HG03378 (cell line): ENCODE results near the gene HTR4.
A peak's percentile ranks its signal among the peaks of the same experiment; 100 is the strongest.
"Not testable (repeated sequence)": the region's sequence is repeated elsewhere in the genome, so short reads cannot be mapped to it uniquely, and the experiment has no call there.

ENCODE experiments used
- ATAC-seq: cut with Tn5 transposase; IDR thresholded peaks from one replicate; pipeline ENCODE4 v1.9.1; 2021; ENCODE audit warnings: mild to moderate bottlenecking, moderate library complexity; ENCODE audit not compliant: unreplicated experiment

Gene HTR4

DNA sequence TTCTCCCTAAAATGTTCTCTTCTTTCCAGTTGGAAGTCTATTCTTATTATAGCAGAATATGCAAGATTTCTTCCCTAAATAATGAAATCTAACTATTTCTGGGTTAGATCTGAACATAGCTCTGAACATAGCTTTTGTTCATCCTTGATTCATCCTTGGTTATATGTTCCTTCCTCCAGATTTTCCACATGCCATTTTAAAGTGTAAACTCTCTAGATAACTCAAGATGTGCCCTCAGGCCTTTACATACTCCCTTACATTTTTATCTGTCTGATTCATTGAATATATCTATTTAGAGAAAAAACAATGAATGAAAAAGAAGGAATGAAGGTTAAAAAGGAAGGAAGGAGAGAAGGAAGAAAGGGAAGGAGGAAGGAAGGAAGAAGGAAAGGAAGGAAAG, 169.7 kb downstream of the HTR4 start:
- ATAC-seq, result no peak

DNA sequence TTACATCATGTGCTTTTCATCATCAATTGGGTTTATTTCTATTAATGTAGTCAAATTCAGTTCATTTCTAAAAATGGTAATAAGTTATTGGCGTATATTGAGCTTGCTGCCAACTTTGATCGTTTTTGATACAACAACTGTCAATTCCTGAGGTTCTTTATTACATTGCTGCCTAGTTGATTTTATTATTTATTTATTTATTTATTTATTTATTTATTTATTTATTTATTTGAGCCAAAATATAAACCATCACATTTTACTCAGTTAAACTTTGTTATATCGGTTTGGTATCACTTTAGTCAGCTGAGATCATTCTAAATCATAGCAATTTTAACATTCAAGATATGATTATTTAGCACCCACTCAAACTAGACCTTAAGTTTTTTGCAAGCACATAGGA, 170.6 kb downstream of the HTR4 start:
- ATAC-seq, result no peak

DNA sequence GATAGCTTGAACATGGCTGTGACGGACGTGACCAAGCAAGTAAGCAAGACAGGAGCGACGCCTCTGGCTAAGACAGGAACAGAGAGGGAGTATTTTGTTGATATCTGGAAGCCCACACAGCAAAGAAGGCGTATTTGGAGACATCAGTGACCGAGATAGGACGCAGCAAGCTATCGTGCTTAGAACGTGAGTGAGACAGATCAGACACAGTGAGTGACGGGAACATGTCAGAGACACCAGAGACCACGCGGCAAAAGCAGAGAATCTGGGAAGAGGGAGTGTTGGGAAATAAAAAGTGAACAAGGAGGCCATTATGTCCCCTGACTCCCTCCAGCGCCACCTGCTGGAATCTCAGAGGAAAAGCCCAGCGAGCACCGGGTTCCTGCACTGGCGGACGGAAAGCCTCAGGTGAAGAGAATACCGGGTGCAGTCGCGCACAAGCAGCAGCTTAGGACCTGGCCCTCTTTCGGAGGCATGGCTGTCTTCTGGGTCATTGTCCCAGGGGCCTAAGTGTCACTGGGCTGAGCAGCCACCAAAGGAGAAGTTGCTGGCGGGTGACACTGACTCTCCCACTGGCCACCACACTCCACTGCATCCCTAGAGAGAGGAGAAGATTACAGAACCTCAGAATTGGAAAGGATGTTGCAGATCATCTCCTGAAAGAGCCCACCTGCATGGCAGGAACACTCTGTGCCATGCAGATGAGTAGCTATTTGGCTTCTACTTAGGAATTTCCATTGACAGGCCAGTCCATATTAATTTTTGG, 171.4 kb downstream of the HTR4 start:
- peak; percentile 81 for ATAC-seq

DNA sequence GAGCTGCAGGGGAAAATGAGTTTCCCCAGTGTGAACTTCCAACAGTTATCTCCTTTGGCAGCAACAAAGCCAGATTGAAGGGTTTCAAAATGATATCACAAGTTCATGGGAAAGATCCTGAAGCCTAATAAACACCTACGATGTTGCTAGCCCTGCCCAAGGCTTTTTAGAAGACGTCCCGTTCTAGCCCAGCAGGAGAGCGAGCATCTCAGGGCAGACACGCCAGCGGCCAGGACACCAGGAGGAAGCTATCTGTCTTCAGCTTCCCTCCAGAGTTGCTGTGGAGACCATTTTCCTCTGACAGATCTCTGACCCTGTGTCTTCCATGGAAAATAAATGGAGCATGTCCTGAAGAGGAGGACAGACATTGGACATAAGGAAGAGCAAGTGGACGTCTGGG, 172.1 kb downstream of the HTR4 start:
- no peak for ATAC-seq

DNA sequence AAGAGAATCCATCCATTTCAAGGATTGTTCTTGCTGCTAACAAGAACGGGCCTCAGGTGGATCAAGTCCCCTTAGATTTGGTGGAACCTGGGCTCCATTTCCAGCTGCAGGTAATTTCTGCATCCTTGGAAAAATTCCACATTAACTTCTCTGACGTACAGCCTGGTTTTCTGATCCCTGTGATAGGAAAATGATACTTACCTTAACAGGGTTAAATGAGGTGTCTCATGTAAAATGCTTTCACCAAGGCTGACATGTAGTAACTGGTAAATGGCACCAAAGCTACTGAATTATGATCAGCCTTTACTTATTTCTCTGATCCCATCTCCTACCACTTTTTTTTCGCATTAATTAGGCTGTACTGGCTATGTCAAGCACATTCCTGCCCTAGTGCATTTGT, 176.9 kb downstream of the HTR4 start:
- ATAC-seq, result no peak

DNA sequence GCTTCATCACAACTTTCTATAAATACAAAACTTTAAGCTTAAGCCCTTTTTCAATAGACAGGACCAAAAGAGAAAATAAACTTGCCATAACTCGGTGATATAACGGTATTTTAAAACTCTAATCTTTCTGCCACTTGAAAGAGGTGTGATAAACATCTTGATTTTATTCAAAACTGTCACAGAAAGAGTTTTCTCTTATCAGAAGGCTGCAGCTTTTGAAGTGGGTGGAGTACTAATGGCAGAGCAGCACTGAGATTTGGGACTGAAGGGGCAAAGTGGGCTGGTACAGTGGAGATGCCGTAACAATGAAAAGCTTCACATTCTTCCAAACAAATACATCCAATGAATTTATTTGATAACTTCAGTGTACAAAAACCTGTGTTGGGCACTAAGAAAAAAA, 178.0 kb downstream of the HTR4 start:
- no peak for ATAC-seq

DNA sequence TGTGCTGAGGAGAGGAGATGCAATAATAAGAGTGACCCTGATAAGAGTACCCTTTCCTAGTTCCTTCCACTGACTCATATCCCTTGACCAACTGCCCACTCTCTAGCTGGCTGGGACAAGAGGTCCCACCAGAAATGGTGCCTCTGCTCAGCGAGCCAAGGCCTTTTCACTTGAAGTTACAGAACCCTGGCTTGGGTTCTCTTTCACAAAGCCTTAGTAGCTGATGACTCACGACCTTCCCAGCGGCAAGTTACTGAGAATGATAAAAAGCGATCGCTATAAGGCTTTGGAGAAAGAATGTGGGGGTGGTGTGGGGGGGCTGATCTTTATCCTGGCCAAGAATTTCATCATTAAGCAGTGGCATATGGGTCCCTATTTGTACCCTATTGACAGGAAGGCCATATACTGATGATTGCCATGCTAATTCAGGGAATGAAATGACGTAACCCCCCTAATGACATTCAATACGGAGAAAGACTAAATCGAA, 180.3 kb downstream of the HTR4 start:
- no peak for ATAC-seq

DNA sequence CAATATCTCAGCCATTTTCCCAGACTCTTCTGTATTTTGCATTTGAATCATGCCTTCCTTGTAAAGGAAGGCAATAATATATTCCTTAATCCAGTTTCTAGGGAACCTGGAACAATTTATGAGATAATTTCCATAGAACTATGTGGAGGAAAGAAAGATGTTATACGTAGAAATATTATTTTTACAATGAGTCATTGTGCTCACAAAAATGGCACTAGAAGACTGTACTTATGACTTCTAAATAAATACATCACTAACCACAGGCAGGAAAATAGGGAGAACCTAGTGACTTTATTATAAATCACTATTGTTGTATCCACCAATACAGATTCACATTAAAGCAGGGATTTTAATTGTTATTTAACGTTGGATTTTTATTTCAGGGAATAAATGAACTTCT, 182.9 kb downstream of the HTR4 start:
- ATAC-seq, result no peak

DNA sequence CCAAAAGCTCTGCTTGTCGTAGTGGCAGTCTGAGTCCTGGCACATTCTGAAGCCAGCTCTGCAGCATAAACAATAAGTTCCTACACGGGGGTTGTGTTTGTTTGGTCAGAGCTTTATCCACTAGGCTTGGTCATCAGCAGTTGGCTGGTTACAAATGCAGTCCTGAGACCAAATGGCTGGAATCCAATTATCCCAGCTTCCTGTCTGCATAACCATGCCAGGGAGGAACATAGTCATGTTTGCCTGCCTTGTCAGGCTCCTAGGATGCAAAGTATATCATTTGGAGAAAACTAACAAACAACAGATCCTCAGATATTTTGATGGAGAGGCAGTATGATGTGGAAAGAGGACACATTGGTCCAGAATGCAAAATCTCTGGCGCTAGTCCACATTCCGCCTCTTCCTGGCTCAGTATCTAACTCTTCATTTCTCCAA, 184.8 kb downstream of the HTR4 start:
- no peak for ATAC-seq

DNA sequence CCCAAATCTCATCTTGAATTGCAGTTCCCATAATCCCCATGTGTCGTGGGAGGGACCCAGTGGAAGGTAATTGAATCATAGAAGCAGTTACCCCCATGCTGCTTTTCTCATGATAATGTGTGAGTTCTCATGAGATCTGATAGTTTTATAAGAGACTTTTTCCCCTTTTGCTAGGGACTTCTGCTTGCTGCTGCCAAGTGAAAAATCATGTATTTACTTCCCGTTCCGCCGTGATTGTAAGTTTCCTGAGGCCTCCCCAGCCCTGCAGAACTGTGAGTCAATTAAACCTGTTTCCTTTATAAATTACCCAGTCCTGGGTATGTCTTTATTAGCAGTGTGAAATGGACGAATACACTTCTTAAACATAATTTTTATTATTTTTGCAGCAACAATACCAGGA, 185.6 kb downstream of the HTR4 start:
- not testable (repeated sequence) for ATAC-seq

DNA sequence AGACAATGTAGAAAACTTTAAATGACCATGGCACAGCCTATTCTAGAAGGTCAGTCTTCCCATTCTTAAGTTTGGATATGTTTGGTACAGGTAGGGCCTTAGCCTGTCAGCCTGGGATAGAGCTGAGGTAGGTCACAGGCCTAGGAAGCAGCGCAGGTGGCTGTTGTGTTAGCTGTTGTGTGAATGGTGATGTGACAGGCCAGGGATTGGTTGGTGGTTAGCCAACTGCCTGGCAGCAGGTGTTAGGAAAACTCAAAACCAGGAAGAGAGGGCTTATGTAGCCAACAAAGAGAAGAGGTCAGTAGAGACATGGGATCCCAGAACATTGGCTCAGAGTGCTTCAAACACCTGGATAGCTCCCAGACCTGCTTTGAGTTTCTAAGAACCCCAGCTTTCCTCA, 186.4 kb downstream of the HTR4 start:
- no peak for ATAC-seq

DNA sequence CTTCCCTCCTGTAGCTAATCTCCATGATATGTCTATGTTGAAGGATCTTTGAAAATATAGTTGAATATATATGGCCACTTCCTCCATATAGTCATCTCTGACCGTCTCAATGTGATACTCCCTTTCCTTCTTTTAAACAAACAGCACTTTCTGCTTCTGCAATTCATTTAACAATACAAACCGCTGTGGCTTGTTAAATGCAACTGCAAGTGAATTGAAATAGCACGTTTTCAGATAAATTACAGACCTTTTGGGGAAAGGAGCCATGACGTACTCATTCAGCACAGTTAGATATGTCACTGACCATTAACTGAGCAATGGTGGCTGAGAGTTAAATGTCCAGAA, 188.1 kb downstream of the HTR4 start:
- ATAC-seq, result no peak

DNA sequence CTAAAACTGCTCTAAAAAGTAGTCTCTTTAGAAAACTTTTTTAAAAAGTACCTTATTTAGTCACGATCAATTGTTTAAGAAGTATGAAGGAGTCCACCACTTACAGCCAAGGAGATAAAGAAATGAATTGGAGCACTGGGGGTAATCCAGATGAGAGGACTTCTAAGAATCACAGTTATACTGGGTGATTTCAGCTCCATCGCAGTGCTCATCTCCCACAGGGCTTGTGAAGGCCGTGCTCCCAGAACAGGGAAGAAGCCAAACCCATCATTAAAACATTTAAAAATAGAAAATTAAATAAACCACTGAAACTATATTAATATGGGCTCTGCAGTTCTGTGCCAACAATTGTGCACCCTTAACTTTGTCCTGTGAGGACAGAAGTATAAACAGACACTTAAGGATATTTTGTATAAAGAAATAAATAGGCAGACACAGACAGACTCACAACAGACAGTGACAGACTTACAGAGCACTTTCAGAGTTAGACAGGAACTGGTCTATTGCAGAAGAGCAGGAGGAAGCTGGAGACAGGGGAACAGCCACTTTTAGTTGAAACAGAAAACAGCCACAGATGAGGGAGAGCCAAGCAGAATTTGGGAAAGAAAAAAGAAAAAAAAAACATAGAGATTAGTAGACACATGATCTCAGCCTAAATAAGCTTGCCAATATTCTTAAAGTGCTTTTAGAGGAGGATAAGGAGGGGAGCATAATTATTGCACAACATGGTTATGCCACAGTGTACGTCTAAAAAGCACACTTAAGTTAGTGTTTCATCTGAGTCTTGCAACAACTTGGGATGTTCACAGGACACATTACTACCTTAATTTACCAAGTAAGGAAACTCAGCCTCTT, 188.7 kb downstream of the HTR4 start:
- no peak for ATAC-seq

DNA sequence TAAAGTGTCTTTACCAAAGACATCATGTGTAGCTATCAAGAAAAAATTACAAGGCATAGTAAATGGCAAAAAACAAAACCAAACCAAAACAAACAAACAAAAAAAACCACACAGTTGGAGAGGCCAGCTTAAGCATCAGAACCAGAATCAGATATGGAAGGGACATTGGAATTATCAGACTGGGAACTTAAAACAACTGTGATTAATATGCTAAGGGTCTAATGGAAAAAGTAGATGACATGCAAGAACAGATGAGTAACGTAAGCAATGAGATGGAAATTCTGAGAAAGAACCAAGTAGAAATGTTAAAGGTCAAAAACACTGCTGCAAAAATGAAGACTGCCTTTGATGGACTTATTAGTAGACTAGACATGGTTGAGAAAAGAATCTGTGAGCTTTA, 194.7 kb downstream of the HTR4 start:
- no peak for ATAC-seq

DNA sequence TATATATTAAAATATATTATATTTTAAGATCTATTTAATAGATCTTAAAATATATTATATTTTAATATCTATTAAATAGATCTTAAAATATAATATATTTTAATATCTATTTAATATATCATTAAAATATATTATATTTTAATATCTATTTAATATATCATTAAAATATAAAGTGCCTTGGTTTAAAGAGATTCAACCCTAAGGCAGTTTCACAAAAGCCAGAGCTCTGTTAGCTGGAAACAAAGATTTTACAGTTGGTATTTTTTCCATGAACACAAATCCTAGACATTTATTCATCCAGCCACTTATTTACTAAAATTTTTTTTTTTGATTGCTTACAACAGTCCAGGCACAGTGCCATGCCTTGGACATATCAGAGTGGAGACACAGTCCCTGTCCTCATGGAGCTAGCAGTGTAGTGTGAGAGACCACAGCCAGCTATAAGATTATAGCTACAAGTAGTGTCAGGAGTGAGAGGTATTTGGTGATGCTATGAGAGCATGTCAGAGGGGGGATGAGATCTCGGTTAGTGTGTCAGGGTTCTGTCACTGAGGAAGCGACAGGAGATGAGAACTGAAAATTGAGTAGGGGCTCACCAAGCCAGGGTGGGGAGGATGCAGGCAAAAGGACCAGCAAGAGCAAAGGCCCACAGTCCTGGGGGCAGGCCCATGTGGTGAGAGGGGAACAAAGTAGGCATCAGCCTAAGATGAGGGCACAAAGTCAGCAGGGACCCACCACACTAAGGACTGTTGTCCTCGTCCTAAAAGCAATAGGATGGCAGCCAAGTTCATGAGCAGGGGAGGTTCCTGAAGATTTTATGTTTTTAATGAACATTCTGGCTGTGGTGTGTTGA, 196.1 kb downstream of the HTR4 start:
- no peak for ATAC-seq

DNA sequence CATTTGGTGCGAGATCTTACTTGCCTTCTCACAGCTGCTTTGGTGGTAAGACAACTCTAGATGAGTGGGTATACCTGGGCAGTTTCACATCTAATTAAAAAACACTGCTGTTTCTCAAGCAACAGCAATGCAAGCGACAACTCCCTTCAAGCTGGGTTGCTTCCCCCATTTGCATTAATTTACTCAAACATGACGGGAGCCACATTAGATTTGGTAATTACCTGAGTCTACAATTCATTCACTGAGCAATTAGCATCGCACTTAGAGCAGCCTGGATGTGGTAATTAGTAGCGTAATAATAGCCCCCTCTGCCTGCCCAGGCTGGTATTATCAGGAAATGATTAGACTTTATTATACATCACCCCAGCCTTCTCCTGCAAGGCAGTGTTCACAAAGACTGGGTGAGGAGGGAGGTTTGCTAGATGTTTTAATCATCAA, 197.1 kb downstream of the HTR4 start:
- ATAC-seq, result peak; percentile 81

DNA sequence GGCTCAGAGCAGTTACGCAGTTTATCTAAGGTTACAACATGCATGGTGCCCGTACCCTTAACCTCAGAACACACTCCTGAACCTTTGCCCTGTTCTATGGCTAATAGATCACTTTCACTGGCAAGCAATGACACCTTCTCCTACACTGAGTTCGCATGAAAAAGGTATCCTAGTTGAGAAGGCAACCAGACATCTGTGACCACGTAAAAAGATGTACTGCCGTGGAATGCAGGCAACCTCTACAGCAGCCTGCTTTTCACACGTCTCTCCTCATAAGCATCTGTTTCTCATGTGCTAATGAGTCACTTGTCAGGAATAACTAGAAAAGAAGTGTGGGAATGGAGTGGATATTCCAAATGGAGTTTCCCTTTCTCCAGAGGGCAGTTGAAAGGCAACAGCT, 199.1 kb downstream of the HTR4 start:
- ATAC-seq, result no peak

DNA sequence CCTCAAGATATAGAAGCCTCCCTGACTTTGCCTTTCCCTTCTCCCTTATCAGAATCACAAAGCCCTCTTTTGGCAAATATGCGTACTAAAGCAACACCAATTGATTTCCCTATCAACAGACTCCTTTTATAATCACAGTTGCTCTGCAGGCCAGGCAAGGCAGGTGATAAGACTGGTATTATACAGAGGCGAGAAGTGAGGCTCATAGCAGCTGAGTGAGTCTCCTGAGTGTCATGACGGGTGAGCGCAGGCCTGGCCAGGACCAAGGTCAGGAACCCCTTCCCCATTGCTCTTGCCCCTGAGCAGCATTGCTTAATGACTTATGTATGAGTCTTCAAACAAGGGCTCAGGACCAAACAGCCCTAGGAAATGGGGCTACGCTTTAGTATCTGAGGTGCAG, 199.8 kb downstream of the HTR4 start:
- no peak for ATAC-seq

DNA sequence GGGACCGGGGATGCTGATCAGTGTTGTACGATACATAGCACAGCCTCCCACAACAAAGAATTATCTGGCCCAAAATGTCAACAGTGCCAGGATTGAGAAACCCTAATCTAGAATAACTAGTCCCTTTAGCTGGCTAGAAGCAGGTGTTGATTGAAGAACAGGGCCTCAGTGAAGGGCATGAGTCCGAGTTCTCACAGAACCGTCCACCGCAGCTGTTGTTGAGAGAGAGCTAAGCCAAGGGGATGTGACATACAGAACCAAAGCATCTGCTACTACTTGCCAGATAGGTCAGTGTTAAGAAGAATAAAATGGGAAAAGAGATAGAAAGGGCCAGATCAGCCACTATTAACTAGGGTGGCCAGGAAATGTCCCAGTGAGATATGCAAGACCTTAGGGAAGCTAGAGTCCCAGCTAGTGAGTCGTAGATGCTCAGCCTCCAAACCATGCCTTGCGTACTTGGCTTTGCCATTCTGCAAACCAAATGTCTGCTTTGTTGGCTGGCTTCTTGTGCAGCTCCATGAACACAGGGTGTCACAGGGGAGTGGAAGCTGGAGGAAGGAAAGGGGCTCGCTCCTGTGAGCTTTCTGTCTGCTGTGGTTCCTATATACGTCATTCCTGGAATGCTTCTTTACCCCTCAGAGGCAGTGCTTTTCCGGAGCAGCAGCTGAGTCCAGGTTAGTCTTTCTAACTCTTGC, 201.7 kb downstream of the HTR4 start:
- no peak for ATAC-seq

DNA sequence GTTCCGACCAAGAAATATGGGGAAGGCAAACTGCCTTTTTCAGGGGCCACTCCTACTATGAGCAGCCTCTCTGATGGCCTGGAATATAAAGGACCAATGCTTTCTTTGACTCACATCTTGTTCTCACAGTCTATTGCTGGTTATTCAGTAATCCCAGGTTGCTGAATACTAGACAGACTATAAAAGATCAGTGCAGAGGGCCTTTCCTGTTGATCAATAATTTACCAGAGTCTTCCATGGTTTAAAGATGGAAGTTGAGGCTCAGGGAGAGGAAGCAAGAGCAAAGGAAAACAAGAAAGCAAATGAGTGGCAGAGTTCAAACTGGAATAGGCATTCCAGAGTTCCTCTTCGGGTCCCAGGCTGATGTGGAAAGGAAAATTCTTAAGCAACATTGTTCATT, 207.7 kb downstream of the HTR4 start:
- ATAC-seq, result no peak

DNA sequence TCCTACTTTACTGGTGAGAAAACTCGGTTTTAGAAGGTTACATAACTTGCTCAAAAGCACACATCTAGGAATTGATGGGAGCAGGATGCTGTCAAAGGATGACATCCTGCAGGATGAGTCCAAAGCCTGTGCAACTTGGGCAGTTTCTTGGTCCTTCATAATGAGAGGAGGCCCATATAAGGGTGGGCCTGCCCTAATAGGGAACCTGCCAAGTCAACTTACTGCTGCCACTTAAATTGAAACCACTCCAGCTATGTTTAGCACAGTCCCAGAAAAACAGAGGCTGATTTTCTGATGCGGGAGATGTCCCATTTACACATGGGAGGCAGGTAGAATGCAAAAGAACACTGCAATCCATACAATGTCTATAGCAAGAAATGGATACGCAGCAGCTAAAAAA, 208.7 kb downstream of the HTR4 start:
- no peak for ATAC-seq
